ENCODE data around the gene COX19.

Gene COX19

DNA sequence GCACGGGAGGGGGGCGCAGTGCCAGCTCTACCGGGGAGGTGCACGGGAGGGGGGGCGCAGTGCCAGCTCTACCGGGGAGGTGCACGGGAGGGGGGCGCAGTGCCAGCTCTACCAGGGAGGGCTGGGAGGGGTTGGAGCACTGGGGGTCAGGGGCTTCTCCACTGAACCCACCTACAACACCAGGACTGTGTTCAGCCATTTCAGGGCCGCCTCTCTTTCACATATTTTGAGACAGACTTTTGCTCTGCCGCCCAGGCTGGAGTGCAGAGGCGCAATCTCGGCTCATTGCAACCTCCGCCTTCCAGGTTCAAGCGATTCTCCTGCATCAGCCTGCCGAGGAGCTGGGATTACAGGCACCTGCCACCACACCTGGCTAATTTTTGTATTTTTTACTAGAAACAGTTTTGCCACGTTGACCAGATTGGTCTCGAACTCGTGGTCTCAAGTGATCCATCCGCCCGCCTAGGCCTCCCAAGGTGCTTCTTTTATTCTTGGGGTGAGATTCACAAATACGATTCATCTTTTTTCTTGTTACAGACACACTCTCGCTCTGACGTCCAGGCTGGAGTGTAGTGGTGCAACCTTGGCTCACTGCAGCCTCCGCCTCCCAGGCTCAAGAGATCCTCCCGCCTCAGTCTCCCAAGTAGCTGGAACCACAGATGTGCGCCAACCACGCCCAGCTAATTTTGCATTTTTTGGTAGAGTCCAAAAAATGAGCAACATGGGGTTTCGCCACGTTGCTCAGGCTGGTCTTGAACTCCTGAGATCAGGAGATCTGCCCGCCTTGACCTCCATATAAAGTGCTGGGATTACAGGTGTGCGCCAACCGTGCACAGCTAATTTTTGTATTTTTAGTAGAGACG, 57.9 kb downstream of the COX19 start:
- Histone ChIP-seq H3K27ac (ENCODE audit: insufficient read depth, low read depth, low read length, poor library complexity, severe bottlenecking) (no peak overlapping the region), H3K36me3 (ENCODE audit: control insufficient read depth, insufficient read depth, low read length) (no peaks in the 10 kb centered on the region), H3K4me3 (ENCODE audit: insufficient read depth, low read depth, low read length) (no peak overlapping the region), H3K9me3 (ENCODE audit: control insufficient read depth, low read length) (no peaks in the 10 kb centered on the region), H3K27me3 (ENCODE audit: control insufficient read depth, insufficient read depth, low read length, poor library complexity, severe bottlenecking) (no peaks in the 10 kb centered on the region), H3K4me1 (ENCODE audit: control insufficient read depth, insufficient read depth, low read length) (no peaks in the 10 kb centered on the region)
- 93 to 95% methylated on average over 30 of the region's 33 CpGs for WGBS, 2 experiments

DNA sequence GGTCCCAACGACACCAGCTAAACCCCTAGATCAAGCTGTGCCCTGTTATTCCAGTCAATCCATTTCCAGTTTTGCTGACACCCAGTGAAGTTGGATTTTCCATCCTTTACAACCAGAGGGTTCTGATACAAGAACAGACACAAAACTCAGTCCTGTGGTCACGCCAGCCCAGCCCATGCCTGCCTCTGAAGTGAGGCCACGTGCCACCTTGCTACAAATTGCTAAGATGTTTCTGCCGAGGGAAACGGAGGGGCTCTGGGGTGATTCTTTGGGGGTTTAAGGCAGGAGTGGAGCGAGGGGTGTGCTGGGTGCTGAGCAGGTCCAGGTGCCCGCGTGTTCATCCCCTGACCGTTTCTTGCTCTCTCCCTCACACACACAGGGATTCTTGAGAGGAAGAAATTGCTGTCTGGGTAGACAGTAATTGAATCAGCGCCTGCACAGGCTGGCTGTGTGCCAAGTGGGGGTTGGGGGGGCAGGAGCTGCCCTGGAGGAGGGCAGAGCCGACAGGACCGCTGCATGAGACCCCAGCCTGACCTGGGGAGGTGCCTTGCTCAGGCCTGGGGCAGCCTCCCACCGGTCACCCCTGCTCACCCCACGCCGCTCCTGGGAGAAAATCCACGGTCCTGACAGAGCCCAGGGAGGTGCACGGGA, 58.9 kb downstream of the COX19 start:
- no peak overlapping the region for H3K27ac ChIP-seq (ENCODE audit: insufficient read depth, low read depth, low read length, poor library complexity, severe bottlenecking)
- H3K4me3 ChIP-seq (ENCODE audit: insufficient read depth, low read depth, low read length): no peak overlapping the region
- no peaks in the 10 kb centered on the region for H3K9me3 ChIP-seq (ENCODE audit: control insufficient read depth, low read length)
- no peaks in the 10 kb centered on the region for H3K27me3 ChIP-seq (ENCODE audit: control insufficient read depth, insufficient read depth, low read length, poor library complexity, severe bottlenecking)
- no peaks in the 10 kb centered on the region for H3K36me3 ChIP-seq (ENCODE audit: control insufficient read depth, insufficient read depth, low read length)
- 90 to 91% methylated on average over 17 of the region's 17 CpGs for WGBS, 2 experiments
- no peaks in the 10 kb centered on the region for H3K4me1 ChIP-seq (ENCODE audit: control insufficient read depth, insufficient read depth, low read length)

Data from ectodermal cell (in vitro differentiated cells).